Activated CD4-positive, alpha-beta memory T cell treated with anti-CD3 and anti-CD28 coated beads, Interleukin-2, amount 10 ng/mL, durations not matched to agents 7 days and 5 days (primary cell): ENCODE results near the gene PLAAT4. TPM values are rescaled to one million over a fixed set of nuclear protein-coding genes. Genes with fewer than 3 reads are reported as not detected.
A peak's percentile ranks its signal among the peaks of the same experiment; 100 is the strongest.
"Not testable (repeated sequence)": the region's sequence is repeated elsewhere in the genome, so short reads cannot be mapped to it uniquely, and the experiment has no call there.

Experiments
- CTCF ChIA-PET: fragments of 350-600 bp; sonication (Branson Sonifier 250); formaldehyde crosslinking; loops from one replicate; lab custom pipeline; 2021; ENCODE audit warnings: antibody characterized with exemption, inconsistent platforms; lab: Charles Lee
- POLR2A ChIA-PET: fragments of 350-600 bp; sonication (Branson Sonifier 250); formaldehyde crosslinking; loops from one replicate; lab custom pipeline; 2021; ENCODE audit warnings: antibody characterized with exemption; lab: Charles Lee
- DNase-seq: peaks from one replicate; pipeline ENCODE4 v3.0.0-alpha.2; 2020
- H3K27ac Mint-ChIP-seq: one replicate; pipeline ENCODE4 v1.8.0; 2021; ENCODE audit warnings: mild to moderate bottlenecking, mixed read lengths
- H3K27me3 Mint-ChIP-seq: one replicate; pipeline ENCODE4 v1.8.0; 2021; ENCODE audit warnings: mixed read lengths
- H3K36me3 Mint-ChIP-seq: one replicate; pipeline ENCODE4 v1.8.0; 2021; ENCODE audit warnings: low read depth, mixed read lengths
- H3K4me1 Mint-ChIP-seq: one replicate; pipeline ENCODE4 v1.8.0; 2021; ENCODE audit warnings: mixed read lengths
- H3K4me3 Mint-ChIP-seq: one replicate; pipeline ENCODE4 v1.8.0; 2021; ENCODE audit warnings: mild to moderate bottlenecking, mixed read lengths
- H3K9me3 Mint-ChIP-seq: one replicate; pipeline ENCODE4 v1.8.0; 2021; ENCODE audit warnings: mixed read lengths
- total RNA-seq, 2 experiments: library from RNA; stranded (reverse); gene quantifications; one replicate each; pipeline ENCODE4 v1.2.3, GENCODE V29; 2021

Gene PLAAT4
- total RNA-seq, 2 experiments from 2014 or later = 104 to 106 TPM

- Mint-ChIP-seq H3K4me3 (no peak overlapping the region), H3K9me3 (no peaks in the 10 kb centered on the region), H3K4me1 (peaks cover 17% of the 10 kb centered on the region), H3K27ac (no peak overlapping the region), H3K36me3 (no peaks in the 10 kb centered on the region), H3K27me3 (peaks cover 3% of the 10 kb centered on the region)
- ChIA-PET CTCF (no interaction called here), POLR2A (no interaction called here)
- DNase-seq = no peak
These were observed 19.5 kb upstream of the PLAAT4 start for GRCh38 chr11:63517156-63517555.

DNA sequence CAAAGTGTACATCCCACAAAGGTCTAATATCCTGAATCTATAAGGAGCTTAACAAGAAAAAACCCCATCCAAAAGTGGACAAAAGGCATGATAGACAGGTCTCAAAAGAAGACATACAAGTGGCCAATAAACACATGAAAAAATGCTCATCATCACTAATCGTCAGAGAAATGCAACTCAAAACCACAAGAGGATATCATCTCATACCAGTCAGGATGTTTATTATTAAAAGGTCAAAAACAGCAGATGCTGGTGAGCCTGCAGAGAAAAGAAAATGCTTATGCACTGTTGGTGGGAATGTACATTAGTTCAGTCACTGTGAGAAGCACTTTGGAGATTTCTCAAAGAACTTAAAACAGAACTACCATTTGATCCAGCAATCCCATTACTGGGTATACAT, 18.1 kb upstream of the PLAAT4 start:
- Mint-ChIP-seq H3K36me3 (no peaks in the 10 kb centered on the region), H3K9me3 (peaks cover 2% of the 10 kb centered on the region), H3K27me3 (peaks cover 5% of the 10 kb centered on the region), H3K4me3 (no peak overlapping the region), H3K27ac (peak overlapping the region; percentile 71), H3K4me1 (peaks cover 17% of the 10 kb centered on the region)
- POLR2A ChIA-PET = interaction anchor here (1.0 to 1.3 kb wide), 2 partner anchors 11 to 29 kb away, joined by 3 read pairs; no protein-coding TSS in a partner anchor
- no peak for DNase-seq
- CTCF ChIA-PET = interaction anchor here (0.7 to 1.2 kb wide), 2 partner anchors 40 to 432 kb away, joined by 3 read pairs; no protein-coding TSS in a partner anchor

- H3K27ac Mint-ChIP-seq = no peak overlapping the region
- ChIA-PET CTCF (no interaction called here), POLR2A (interaction anchor here (1.2 kb wide), 1 partner anchor 16 kb away, joined by 4 read pairs; the partner anchor contains the start of gene PLAAT4)
- H3K4me1 Mint-ChIP-seq = peaks cover 17% of the 10 kb centered on the region
- no peaks in the 10 kb centered on the region for H3K36me3 Mint-ChIP-seq
- DNase-seq = no peak
- H3K27me3 Mint-ChIP-seq = peaks cover 5% of the 10 kb centered on the region
- no peak overlapping the region for H3K4me3 Mint-ChIP-seq
- peaks cover 8% of the 10 kb centered on the region for H3K9me3 Mint-ChIP-seq
These were observed 15.9 kb upstream of the PLAAT4 start for GRCh38 chr11:63520606-63521170.

DNA sequence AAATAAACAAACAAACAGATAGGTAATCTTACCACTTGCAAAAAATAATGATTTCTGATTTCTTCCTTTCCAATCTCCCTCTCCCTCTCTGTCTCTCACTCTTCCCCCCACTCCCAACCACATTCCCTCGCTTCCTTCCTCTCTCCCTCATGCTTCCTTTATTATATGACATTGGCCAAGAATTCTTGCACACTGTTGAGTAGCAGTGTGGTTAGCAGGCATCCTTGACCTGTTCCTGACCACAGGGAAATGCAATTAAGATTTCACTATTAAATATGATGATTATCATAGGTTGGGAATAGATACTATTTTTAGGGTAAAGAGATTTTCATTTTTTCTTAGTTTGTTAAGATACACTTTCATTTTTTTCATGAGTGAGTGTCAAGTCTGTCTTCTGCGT, 14.7 kb upstream of the PLAAT4 start:
- ChIA-PET CTCF (no interaction called here), POLR2A (no interaction called here)
- Mint-ChIP-seq H3K27me3 (peaks cover 5% of the 10 kb centered on the region), H3K27ac (no peak overlapping the region), H3K4me3 (no peak overlapping the region), H3K9me3 (peaks cover 8% of the 10 kb centered on the region), H3K36me3 (no peaks in the 10 kb centered on the region), H3K4me1 (peaks cover 17% of the 10 kb centered on the region)
- no peak for DNase-seq

GRCh38 chr11:63523151-63523550, 13.5 kb upstream of the PLAAT4 start:
- ChIA-PET CTCF (interaction anchor here (0.6 kb wide), 1 partner anchor 1503 kb away, joined by 3 read pairs; no protein-coding TSS in a partner anchor), POLR2A (interaction anchor here (1.0 kb wide), 1 partner anchor 14 kb away, joined by 3 read pairs; the partner anchor contains the start of gene PLAAT4)
- peaks cover 8% of the 10 kb centered on the region for H3K9me3 Mint-ChIP-seq
- H3K27me3 Mint-ChIP-seq = peaks cover 5% of the 10 kb centered on the region
- no peak overlapping the region for H3K27ac Mint-ChIP-seq
- H3K4me1 Mint-ChIP-seq = peaks cover 12% of the 10 kb centered on the region
- no peak for DNase-seq
- H3K4me3 Mint-ChIP-seq = no peak overlapping the region
- no peaks in the 10 kb centered on the region for H3K36me3 Mint-ChIP-seq

DNA sequence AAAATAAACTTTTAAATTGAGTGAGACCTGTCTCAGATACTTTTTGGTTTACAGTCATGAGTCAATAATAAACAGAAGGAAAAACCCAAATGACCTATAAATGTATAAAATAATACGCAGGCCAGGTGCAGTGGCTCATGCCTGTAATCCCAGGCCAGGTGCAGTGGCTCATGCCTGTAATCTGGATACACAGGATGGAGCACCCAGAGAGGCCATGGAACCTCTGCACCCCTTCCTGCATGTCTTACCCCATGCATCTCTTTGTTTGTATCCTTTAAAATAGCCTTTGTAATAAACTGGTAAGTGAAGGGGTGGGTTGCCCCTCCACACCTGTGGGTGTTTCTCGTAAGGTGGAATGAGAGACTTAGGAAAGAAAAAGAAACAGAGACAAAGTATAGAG, 8.9 kb upstream of the PLAAT4 start:
- no peak overlapping the region for H3K4me3 Mint-ChIP-seq
- no peaks in the 10 kb centered on the region for H3K27me3 Mint-ChIP-seq
- peaks cover 18% of the 10 kb centered on the region for H3K4me1 Mint-ChIP-seq
- H3K27ac Mint-ChIP-seq = no peak overlapping the region
- peaks cover 8% of the 10 kb centered on the region for H3K9me3 Mint-ChIP-seq
- ChIA-PET POLR2A (no interaction called here), CTCF (no interaction called here)
- H3K36me3 Mint-ChIP-seq = no peaks in the 10 kb centered on the region
- DNase-seq = no peak

GRCh38 chr11:63528156-63528555, 8.5 kb upstream of the PLAAT4 start:
- peaks cover 23% of the 10 kb centered on the region for H3K4me1 Mint-ChIP-seq
- H3K27me3 Mint-ChIP-seq, DNase-seq, H3K9me3 Mint-ChIP-seq, CTCF ChIA-PET, POLR2A ChIA-PET, H3K36me3 Mint-ChIP-seq, H3K4me3 Mint-ChIP-seq, H3K27ac Mint-ChIP-seq: not testable (repeated sequence)

- H3K4me3 Mint-ChIP-seq, POLR2A ChIA-PET, DNase-seq, H3K9me3 Mint-ChIP-seq, H3K36me3 Mint-ChIP-seq, H3K27ac Mint-ChIP-seq, H3K27me3 Mint-ChIP-seq: not testable (repeated sequence)
- CTCF ChIA-PET = interaction anchor here (0.9 kb wide), 1 partner anchor 144 kb away, joined by 4 read pairs; no protein-coding TSS in a partner anchor
- peaks cover 29% of the 10 kb centered on the region for H3K4me1 Mint-ChIP-seq
These were observed 7.8 kb upstream of the PLAAT4 start for GRCh38 chr11:63528729-63529278.

- peaks cover 35% of the 10 kb centered on the region for H3K4me1 Mint-ChIP-seq
- not testable (repeated sequence) for H3K9me3 Mint-ChIP-seq, H3K27ac Mint-ChIP-seq, DNase-seq, H3K4me3 Mint-ChIP-seq, H3K36me3 Mint-ChIP-seq, H3K27me3 Mint-ChIP-seq
- CTCF ChIA-PET = interaction anchor here (0.9 to 1.1 kb wide), 2 partner anchors 20 to 144 kb away, joined by 4 read pairs; no protein-coding TSS in a partner anchor
- POLR2A ChIA-PET = interaction anchor here (1.4 kb wide), 1 partner anchor 11 kb away, joined by 3 read pairs; no protein-coding TSS in a partner anchor
These were observed 7.2 kb upstream of the PLAAT4 start for GRCh38 chr11:63529373-63529772.

DNA sequence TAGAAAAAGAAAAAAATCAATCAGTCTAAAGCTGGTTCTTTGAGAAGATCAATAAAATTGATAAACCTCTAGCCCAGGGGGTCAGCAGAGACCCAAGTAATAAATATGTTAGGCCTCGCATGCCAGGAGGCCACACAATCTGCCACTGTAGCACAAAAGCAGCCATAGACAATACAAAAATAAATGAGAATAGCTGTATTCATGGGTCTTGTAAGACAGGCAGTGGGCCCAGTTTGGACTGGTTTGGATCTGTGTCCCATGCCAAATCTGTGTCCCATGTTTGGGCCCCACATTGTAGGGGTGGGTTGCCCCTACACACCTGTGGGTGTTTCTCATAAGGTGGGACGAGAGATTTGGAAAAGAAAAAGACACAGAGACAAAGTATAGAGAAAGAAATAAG, 6.6 kb upstream of the PLAAT4 start:
- ChIA-PET CTCF (interaction anchor here (1.1 kb wide), 1 partner anchor 21 kb away, joined by 4 read pairs; no protein-coding TSS in a partner anchor), POLR2A (interaction anchor here (1.4 kb wide), 1 partner anchor 12 kb away, joined by 3 read pairs; no protein-coding TSS in a partner anchor)
- H3K36me3 Mint-ChIP-seq = no peaks in the 10 kb centered on the region
- peaks cover 40% of the 10 kb centered on the region for H3K4me1 Mint-ChIP-seq
- H3K27ac Mint-ChIP-seq = no peak overlapping the region
- no peak for DNase-seq
- no peaks in the 10 kb centered on the region for H3K27me3 Mint-ChIP-seq
- H3K9me3 Mint-ChIP-seq = no peaks in the 10 kb centered on the region
- no peak overlapping the region for H3K4me3 Mint-ChIP-seq

DNA sequence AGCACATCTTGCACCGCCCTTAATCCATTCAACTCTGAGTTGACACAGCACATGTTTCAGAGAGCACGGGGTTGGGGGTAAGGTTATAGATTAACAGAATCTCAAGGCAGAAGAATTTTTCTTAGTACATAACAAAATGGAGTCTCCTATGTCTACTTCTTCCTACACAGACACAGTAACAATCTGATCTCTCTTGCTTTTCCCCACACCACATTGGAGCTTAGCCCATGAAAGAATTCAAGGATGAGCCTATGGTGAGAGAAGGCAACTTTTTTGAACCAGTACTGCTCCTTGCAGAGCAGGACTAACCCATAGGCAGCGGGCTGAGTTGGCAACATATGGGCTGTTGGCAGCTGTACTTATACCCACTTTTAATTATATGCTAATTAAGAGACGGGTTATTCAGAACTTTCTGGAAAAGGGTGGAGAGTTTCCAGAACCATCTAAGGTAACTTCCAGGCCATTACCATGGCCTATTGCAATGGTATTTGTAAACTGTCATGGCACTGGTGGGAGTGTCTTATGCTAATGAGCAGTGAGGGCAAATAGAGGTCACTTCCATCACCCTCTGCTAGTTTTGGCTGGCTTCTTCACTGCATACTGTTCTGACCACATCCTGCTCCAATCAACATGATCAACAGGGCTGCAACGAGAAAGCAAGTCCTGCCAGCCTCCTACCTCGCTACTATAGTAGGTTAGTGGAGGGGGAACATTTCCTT, 5.4 kb upstream of the PLAAT4 start:
- CTCF ChIA-PET, H3K27me3 Mint-ChIP-seq, H3K36me3 Mint-ChIP-seq, H3K9me3 Mint-ChIP-seq: not testable (repeated sequence)
- Mint-ChIP-seq H3K27ac (peak overlapping the region; percentile 63), H3K4me1 (peaks cover 52% of the 10 kb centered on the region), H3K4me3 (peak overlapping the region; percentile 58)
- POLR2A ChIA-PET = interaction anchor here (1.1 kb wide), 1 partner anchor 7 kb away, joined by 3 read pairs; no protein-coding TSS in a partner anchor
- DNase-seq = peak; percentile 81

DNA sequence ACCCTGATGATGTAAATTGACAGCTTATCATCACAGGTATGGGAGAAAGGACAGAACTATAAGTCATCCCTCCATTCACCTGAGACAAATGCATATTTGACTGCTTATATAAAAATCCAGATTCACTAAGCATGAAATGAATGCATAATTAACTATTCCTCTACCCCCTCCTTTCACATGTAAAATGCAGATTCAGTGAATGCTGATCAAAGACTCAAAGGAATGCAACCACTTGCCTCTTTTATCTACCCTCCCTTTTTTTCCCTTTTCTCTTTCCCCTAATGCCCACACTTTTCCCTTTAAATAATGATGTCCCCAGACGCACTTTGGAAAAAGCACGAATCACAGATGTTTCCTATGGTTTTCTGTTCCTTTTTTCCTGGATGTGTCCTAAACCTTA, 4.5 kb upstream of the PLAAT4 start:
- Mint-ChIP-seq H3K9me3 (no peaks in the 10 kb centered on the region), H3K36me3 (no peaks in the 10 kb centered on the region), H3K27ac (peak overlapping the region; percentile 7), H3K4me1 (peaks cover 58% of the 10 kb centered on the region), H3K27me3 (no peaks in the 10 kb centered on the region), H3K4me3 (peak overlapping the region; percentile 38)
- DNase-seq = no peak
- POLR2A ChIA-PET = interaction anchor here (1.1 to 1.4 kb wide), 3 partner anchors 8 to 140 kb away, joined by 3 read pairs; partner anchors contain the start of gene ATL3
- CTCF ChIA-PET = no interaction called here
